NB4 (cell line): ENCODE measurements around the gene CYP8B1.

ENCODE experiments used
- DNase-seq: peaks from one replicate; pipeline ENCODE4 v3.0.0; 2010; ENCODE audit warnings: low read depth
- H3K4me3 ChIP-seq: one replicate; pipeline ENCODE4 v1.5.1; 2011; ENCODE audit warnings: mild to moderate bottlenecking, low read depth, low read length, moderate library complexity
- MYC ChIP-seq: IDR thresholded peaks from 2 replicates; pipeline ENCODE4 v1.6.1; 2011; ENCODE audit warnings: low read depth, low read length
- POLR2A ChIP-seq: IDR thresholded peaks from 2 replicates; pipeline ENCODE4 v1.6.1; 2011; ENCODE audit warnings: mild to moderate bottlenecking; ENCODE audit not compliant: insufficient read length; ENCODE audit errors: extremely low read depth
- TF ChIP-seq, protein P1 (sequence below): IDR thresholded peaks from one replicate; pipeline ENCODE4 v1.5.1; 2012; ENCODE audit warnings: low read depth, low read length
- TF ChIP-seq, protein P2 (sequence below): IDR thresholded peaks from 2 replicates; pipeline ENCODE4 v1.6.1; 2011; ENCODE audit warnings: low read depth, low read length

The CYP8B1 gene

GRCh38 chr3:42900226-42901072, 24.8 kb upstream of the CYP8B1 start:
- DNase-seq, result no peak
- TF ChIP-seq, protein P1, sequence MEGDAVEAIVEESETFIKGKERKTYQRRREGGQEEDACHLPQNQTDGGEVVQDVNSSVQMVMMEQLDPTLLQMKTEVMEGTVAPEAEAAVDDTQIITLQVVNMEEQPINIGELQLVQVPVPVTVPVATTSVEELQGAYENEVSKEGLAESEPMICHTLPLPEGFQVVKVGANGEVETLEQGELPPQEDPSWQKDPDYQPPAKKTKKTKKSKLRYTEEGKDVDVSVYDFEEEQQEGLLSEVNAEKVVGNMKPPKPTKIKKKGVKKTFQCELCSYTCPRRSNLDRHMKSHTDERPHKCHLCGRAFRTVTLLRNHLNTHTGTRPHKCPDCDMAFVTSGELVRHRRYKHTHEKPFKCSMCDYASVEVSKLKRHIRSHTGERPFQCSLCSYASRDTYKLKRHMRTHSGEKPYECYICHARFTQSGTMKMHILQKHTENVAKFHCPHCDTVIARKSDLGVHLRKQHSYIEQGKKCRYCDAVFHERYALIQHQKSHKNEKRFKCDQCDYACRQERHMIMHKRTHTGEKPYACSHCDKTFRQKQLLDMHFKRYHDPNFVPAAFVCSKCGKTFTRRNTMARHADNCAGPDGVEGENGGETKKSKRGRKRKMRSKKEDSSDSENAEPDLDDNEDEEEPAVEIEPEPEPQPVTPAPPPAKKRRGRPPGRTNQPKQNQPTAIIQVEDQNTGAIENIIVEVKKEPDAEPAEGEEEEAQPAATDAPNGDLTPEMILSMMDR, result no peak
- TF ChIP-seq, protein P2, sequence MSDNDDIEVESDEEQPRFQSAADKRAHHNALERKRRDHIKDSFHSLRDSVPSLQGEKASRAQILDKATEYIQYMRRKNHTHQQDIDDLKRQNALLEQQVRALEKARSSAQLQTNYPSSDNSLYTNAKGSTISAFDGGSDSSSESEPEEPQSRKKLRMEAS, result no peak
- no peak for TF ChIP-seq MYC
- no peak for TF ChIP-seq POLR2A
- H3K4me3 ChIP-seq, result no peak overlapping the region

DNA sequence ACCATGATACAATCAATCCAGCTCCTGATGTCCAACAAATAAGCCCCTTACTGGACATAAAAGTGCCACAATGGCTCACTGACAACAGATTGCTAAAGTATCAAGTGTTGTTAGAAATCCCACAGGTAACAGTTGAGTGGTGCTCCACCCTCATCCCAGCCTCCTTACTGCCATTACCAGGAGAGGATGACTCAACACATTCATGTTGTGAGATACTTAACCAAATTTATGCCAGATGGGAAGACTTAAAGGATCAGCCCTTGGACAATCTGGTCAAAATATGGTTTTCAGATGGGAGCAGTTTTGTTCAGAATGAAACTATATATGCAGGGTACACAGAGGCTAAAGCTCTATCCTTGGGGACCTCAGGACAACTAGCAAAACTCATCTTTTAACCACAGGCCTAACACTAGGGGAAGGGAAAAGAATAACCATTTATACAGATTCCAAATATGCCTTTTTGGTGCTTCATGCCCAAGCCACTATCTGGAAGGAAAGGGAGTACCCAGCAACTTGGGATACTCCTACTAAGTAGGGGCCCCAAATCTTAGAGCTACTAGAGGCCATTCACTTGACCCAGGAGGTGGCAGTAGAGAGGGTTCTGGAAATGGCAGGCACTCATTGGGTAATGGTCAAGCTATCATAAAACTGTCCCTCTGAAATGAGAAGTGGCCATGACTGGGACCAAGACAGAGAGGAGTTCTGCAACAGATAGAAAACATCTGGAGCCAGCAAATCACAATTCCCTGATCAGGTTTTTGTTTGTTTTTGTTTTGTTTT, 23.4 kb upstream of the CYP8B1 start:
- DNase-seq, result no peak
- H3K4me3 ChIP-seq, result no peak overlapping the region
- TF ChIP-seq POLR2A, result no peak
- TF ChIP-seq, protein P1, result peak; percentile 10
- no peak for TF ChIP-seq MYC

- no peak for TF ChIP-seq MYC
- TF ChIP-seq, protein P2, result no peak
- TF ChIP-seq POLR2A, result no peak
- TF ChIP-seq, protein P1, result no peak
- DNase-seq, result no peak
Measured at GRCh38 chr3:42895580-42895868, 19.8 kb upstream of the CYP8B1 start.

DNA sequence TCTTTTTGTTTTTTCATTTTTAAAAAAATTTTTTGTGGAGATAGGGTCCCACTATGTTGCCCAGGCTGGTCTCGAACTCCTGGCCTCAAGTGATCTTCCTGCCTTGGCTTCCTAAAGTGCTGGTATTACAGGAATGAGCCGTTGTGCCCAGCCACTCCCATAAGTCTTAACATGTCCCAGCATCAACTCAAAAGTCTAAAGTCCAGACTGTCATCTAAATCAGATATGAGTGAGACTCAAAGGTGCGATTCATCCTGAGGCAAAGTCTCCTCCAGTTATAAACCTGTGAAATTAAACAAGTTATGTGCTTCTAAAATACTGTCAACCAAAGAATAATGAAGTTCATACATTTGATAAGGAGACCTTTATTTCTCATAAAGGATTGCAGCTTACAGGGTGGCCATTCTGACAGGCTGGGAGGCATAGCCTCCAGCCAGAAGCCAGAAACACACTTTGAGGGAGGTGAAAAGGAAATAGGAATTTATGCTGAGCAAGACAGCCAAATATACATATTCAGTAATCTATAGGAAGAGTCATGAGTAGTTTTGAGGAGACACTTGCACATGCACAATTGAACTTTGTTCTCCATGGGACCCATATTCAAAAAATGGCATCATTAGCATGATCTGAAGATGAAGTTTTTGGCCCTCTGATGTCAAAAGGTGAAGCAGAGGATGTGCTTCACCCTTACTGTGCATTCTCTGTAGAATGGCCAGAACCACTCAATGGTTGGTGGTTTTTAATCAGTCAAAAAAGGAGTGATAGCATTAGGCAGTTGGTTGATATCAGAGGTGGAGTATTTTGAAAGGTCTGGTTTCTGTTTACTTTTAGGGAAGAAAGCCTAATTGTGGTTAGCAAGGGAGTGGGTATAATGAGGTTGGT, 19.3 kb upstream of the CYP8B1 start:
- no peak for TF ChIP-seq POLR2A
- TF ChIP-seq MYC, result no peak
- TF ChIP-seq, protein P2, result no peak
- TF ChIP-seq, protein P1, result no peak
- H3K4me3 ChIP-seq, result no peak overlapping the region
- DNase-seq, result no peak

More at GRCh38 chr3:42895580-42895868, 19.8 kb upstream of the CYP8B1 start:
- H3K4me3 ChIP-seq, result no peak overlapping the region

- DNase-seq, result no peak
- TF ChIP-seq, protein P2, result no peak
- TF ChIP-seq POLR2A, result no peak
- TF ChIP-seq MYC, result no peak
- TF ChIP-seq, protein P1, result no peak
Measured at GRCh38 chr3:42892807-42893206, 17.1 kb upstream of the CYP8B1 start.

More at GRCh38 chr3:42892807-42893206, 17.1 kb upstream of the CYP8B1 start:
- no peak overlapping the region for H3K4me3 ChIP-seq
